NCI-H345 treated with DMSO at 0.1 percent for 48 hours (cell line): Measurements from ENCODE around the gene INTS6L.
"Not testable (repeated sequence)": the region's sequence is repeated elsewhere in the genome, so short reads cannot be mapped to it uniquely, and the experiment has no call there.

Experiments
- DNase-seq: peaks from one replicate; lab custom pipeline; 2025; ENCODE audit not compliant: unreplicated experiment; lab: John Stamatoyannopoulos, UW

Gene INTS6L

GRCh38 chrX:135596495-135596894, 76.0 kb downstream of the INTS6L start:
- DNase-seq = no peak

- DNase-seq = no peak
Measured at GRCh38 chrX:135605906-135606305, 85.4 kb downstream of the INTS6L start.

DNA sequence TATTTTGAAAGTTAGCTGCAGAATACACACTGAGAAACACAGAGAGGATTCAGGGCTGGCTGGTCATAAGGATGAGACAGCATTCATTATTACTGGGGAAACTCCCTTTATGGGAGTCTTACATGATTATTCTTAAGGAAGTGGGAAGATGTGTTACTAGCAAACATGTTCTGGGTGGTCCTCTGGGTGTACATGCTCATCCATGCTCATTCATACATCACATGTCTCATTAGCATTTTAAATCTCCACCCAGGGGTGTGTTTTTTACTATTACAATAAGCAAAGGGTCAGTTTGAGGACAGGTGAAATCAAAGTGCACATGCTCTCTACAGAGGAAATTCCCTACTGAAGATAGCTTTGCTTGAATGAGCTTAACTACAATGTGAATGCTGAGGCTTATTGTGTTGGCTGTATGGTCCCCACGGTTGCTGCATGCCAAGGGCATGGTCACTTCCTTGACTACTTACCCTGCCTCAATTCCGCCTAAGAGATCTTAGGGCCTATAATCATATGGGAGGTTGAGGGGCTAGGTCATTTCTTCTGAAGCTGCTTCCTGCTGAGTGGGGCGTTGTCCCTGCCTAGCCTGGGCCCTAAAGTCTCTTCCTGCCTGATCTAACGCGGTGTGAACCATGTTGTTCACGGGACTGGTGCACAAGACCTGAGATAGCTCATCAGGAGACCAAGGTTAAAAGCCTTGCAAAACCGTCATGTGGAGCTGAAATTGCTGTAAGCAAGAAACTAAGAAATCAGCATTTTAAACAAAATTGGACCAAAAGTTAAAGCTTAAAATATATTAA, 104.1 kb downstream of the INTS6L start:
- not testable (repeated sequence) for DNase-seq

DNA sequence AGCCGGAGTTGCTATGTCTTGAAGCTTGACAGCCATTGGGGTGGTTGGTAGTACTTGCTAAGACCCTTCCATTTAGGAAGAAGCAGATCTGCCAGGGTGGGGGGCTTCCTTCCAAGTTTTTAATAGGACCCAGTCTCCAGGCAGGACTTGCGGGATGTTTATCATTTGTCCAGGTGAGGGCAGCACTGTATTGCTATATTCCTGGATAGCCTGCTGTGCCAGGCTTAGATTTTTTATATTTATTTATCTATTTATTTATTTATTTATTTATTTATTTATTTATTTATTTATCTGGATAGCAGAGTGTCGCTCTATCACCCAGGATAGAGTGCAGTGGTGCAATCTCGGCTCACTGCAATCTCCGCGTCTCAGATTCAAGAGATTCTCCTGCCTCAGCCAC, 105.5 kb downstream of the INTS6L start:
- no peak for DNase-seq

DNA sequence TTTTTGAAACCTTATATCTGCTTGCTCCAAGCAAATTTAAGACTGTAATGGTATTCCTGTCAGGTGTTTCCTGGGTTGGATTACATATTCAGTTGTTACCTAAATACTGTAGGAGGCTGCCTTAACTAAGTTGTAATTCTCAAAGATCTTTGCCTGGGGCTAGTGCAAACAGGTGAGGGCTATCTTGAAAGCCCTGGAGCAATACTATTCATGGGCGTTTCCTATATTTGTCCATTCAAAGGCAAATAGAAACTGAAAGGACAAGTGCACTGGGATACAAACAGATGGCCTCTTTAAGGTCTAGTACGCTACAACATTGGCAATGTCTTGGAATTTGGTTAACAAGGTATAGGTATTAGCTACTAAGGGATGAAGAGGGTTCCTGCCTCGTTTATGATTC, 108.9 kb downstream of the INTS6L start:
- no peak for DNase-seq
